Neural cell (in vitro differentiated cells): ENCODE results near the gene GGT6. TPM values are rescaled to one million over a fixed set of nuclear protein-coding genes. Genes with fewer than 3 reads are reported as not detected.

Source experiments
- H2AFZ ChIP-seq: fragments of 200-600, 300-800 bp; sonication (generic), shearing (Covaris generic); 2 replicates; pipeline ENCODE4 v1.6.0; 2014; ENCODE audit warnings: low read depth, mild to moderate bottlenecking, antibody characterized with exemption, low read length, moderate library complexity
- H3F3A ChIP-seq: fragments of 200-600 bp; shearing (Covaris generic); 2 replicates; pipeline ENCODE4 v1.6.1; 2016; ENCODE audit warnings: mild to moderate bottlenecking, moderate library complexity, mixed read lengths, antibody characterized with exemption, low read length; ENCODE audit not compliant: insufficient read depth, poor library complexity, severe bottlenecking
- H3K27ac ChIP-seq: fragments of 200-600, 300-800 bp; sonication (generic), shearing (Covaris generic); 2 replicates; pipeline ENCODE4 v1.5.1; 2014; ENCODE audit warnings: mild to moderate bottlenecking, low read length, moderate library complexity
- H3K27me3 ChIP-seq: fragments of 300-800, 200-600 bp; sonication (generic), shearing (Covaris generic); 2 replicates; pipeline ENCODE4 v1.6.0; 2014; ENCODE audit warnings: mild to moderate bottlenecking, low read depth, low read length, moderate library complexity; ENCODE audit not compliant: insufficient read depth
- H3K36me3 ChIP-seq: fragments of 300-800, 200-600 bp; sonication (generic), shearing (Covaris generic); 2 replicates; pipeline ENCODE4 v1.5.1; 2014; ENCODE audit warnings: mild to moderate bottlenecking, antibody characterized with exemption, low read length, moderate library complexity; ENCODE audit not compliant: insufficient read depth
- H3K4me2 ChIP-seq: fragments of 300-800, 200-600 bp; sonication (generic), shearing (Covaris generic); 2 replicates; pipeline ENCODE4 v1.6.0; 2014; ENCODE audit warnings: mild to moderate bottlenecking, low read length
- H3K4me3 ChIP-seq: fragments of 300-800, 200-600 bp; sonication (generic), shearing (Covaris generic); 2 replicates; pipeline ENCODE4 v1.5.1; 2014; ENCODE audit warnings: mild to moderate bottlenecking, low read length, moderate library complexity
- H3K79me2 ChIP-seq: fragments of 200-600 bp; shearing (Covaris generic); replicated peaks from 2 replicates; pipeline ENCODE4 v1.6.0; 2014; ENCODE audit warnings: mild to moderate bottlenecking, low read length, moderate library complexity; ENCODE audit not compliant: insufficient read depth
- H3K9ac ChIP-seq: fragments of 300-800, 200-600 bp; sonication (generic), shearing (Covaris generic); 2 replicates; pipeline ENCODE4 v1.6.1; 2016; ENCODE audit warnings: mild to moderate bottlenecking, low read length, mixed read lengths
- H3K9me2 ChIP-seq: fragments of 200-600 bp; shearing (Covaris generic); 2 replicates; pipeline ENCODE4 v1.6.1; 2016; ENCODE audit warnings: mild to moderate bottlenecking, low read length, mixed read lengths; ENCODE audit not compliant: insufficient read depth
- H3K9me3 ChIP-seq: fragments of 200-600, 300-800 bp; sonication (generic), shearing (Covaris generic); 2 replicates; pipeline ENCODE4 v1.6.1; 2016; ENCODE audit warnings: mild to moderate bottlenecking, mixed run types, low read length, moderate library complexity, mixed read lengths
- H4K20me1 ChIP-seq: fragments of 200-600 bp; shearing (Covaris generic); 2 replicates; pipeline ENCODE4 v1.6.1; 2016; ENCODE audit warnings: mild to moderate bottlenecking, mixed run types; ENCODE audit not compliant: insufficient read depth
- EP300 ChIP-seq: fragments of 450-650 bp; conservative IDR thresholded peaks from 2 replicates; pipeline ENCODE4 v1.6.1; 2014; ENCODE audit warnings: antibody characterized with exemption, mild to moderate bottlenecking, moderate library complexity; ENCODE audit not compliant: poor library complexity, severe bottlenecking
- EZH2 ChIP-seq: fragments of 200-600, 300-800 bp; shearing (Covaris generic), sonication (generic); IDR thresholded peaks from 2 replicates; pipeline ENCODE4 v1.6.1; 2014; ENCODE audit warnings: antibody characterized with exemption, low read length, borderline replicate concordance, mild to moderate bottlenecking; ENCODE audit not compliant: insufficient read depth, poor library complexity, severe bottlenecking
- MXI1 ChIP-seq: fragments of 450-650 bp; conservative IDR thresholded peaks from 2 replicates; pipeline ENCODE4 v1.6.1; 2014; ENCODE audit warnings: antibody characterized with exemption, mild to moderate bottlenecking; ENCODE audit not compliant: poor library complexity, severe bottlenecking
- POLR2AphosphoS5 ChIP-seq: IDR thresholded peaks from 2 replicates; pipeline ENCODE4 v1.6.1; 2012
- RAD21 ChIP-seq: fragments of 450-650 bp; conservative IDR thresholded peaks from 2 replicates; pipeline ENCODE4 v1.6.1; 2014; ENCODE audit warnings: antibody characterized with exemption, mild to moderate bottlenecking, moderate library complexity
- SMC3 ChIP-seq: fragments of 450-650 bp; conservative IDR thresholded peaks from 2 replicates; pipeline ENCODE4 v1.6.1; 2014; ENCODE audit warnings: antibody characterized with exemption, mild to moderate bottlenecking, moderate library complexity; ENCODE audit not compliant: poor library complexity
- TAF1 ChIP-seq: IDR thresholded peaks from 2 replicates; pipeline ENCODE4 v1.6.1; 2012; ENCODE audit warnings: low read depth
- polyA plus RNA-seq: library from polyadenylated mRNA; depleted of rRNA; stranded (reverse); fragments of >200 nt; gene quantifications from 2 replicates; pipeline ENCODE4 v1.2.3, GENCODE V29; 2014
- TF ChIP-seq, protein P1 (sequence below): IDR thresholded peaks from 2 replicates; pipeline ENCODE4 v1.6.1; 2012; ENCODE audit warnings: borderline replicate concordance
- TF ChIP-seq, protein P2 (sequence below): fragments of 450-650 bp; IDR thresholded peaks from 2 replicates; pipeline ENCODE4 v1.5.1; 2014; ENCODE audit warnings: antibody characterized with exemption, mild to moderate bottlenecking, moderate library complexity; ENCODE audit not compliant: poor library complexity, severe bottlenecking

Gene GGT6
- polyA plus RNA-seq, 1 donor from 2014 or later: not detected

DNA sequence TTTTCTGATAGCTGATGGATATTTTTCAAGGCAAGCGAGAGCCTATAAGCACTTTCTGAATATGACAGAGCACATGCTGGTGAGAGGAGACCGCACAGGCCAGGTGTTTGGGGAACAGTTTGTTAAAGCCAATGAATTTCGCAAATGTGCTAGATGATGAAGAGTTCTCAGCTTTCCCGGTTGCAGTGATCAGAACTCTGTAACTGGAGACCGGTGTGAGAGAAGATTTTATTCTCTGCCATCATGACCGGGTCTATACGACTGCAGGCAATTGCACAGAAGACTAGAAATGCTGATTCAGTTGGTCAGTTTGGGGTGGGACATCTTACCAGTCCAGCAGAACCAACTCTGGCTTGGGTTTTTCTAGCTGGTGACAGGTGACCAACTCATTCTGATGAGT is 49.4 kb upstream of the GGT6 start:
- Histone ChIP-seq H3K4me3 (no peak overlapping the region), H3K9me2 (no peaks in the 10 kb centered on the region), H3K79me2 (no peaks in the 10 kb centered on the region), H3F3A (no peaks in the 10 kb centered on the region), H3K27ac (no peak overlapping the region), H3K9ac (no peak overlapping the region), H3K36me3 (no peaks in the 10 kb centered on the region), H3K27me3 (no peaks in the 10 kb centered on the region), H4K20me1 (no peaks in the 10 kb centered on the region), H3K4me2 (no peak overlapping the region), H2AFZ (no peak overlapping the region), H3K9me3 (no peaks in the 10 kb centered on the region)
- TF ChIP-seq TAF1: no peak
- TF ChIP-seq EZH2: no peak
- no peak for TF ChIP-seq POLR2AphosphoS5
- TF ChIP-seq, protein P1, sequence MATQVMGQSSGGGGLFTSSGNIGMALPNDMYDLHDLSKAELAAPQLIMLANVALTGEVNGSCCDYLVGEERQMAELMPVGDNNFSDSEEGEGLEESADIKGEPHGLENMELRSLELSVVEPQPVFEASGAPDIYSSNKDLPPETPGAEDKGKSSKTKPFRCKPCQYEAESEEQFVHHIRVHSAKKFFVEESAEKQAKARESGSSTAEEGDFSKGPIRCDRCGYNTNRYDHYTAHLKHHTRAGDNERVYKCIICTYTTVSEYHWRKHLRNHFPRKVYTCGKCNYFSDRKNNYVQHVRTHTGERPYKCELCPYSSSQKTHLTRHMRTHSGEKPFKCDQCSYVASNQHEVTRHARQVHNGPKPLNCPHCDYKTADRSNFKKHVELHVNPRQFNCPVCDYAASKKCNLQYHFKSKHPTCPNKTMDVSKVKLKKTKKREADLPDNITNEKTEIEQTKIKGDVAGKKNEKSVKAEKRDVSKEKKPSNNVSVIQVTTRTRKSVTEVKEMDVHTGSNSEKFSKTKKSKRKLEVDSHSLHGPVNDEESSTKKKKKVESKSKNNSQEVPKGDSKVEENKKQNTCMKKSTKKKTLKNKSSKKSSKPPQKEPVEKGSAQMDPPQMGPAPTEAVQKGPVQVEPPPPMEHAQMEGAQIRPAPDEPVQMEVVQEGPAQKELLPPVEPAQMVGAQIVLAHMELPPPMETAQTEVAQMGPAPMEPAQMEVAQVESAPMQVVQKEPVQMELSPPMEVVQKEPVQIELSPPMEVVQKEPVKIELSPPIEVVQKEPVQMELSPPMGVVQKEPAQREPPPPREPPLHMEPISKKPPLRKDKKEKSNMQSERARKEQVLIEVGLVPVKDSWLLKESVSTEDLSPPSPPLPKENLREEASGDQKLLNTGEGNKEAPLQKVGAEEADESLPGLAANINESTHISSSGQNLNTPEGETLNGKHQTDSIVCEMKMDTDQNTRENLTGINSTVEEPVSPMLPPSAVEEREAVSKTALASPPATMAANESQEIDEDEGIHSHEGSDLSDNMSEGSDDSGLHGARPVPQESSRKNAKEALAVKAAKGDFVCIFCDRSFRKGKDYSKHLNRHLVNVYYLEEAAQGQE: no peak
- TF ChIP-seq SMC3: no peak

DNA sequence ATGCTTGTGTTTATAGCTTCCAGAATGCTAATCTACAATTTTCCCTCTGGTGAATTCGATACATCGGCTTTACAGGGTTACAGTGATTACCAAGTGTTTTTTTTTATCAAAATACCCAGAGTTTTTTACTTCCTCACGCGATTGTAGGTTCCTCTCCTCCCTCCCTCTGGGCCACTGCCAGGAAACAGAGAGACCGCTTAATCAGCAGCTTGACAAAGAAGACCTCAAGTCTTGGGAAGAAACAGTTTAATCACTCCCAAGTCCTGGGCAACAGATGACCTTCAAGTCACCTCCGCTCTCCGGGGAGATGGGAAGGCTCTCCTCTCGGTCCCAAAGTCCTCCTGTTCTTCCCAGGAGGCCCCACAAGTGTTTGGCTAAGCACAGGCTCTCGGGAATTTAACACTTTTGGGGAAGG is 47.4 kb upstream of the GGT6 start:
- H3K36me3 ChIP-seq: no peaks in the 10 kb centered on the region
- no peak overlapping the region for H3K27ac ChIP-seq
- H3K4me2 ChIP-seq: no peak overlapping the region
- H3K9me3 ChIP-seq: no peaks in the 10 kb centered on the region
- no peaks in the 10 kb centered on the region for H3K9me2 ChIP-seq
- no peaks in the 10 kb centered on the region for H3K79me2 ChIP-seq
- no peaks in the 10 kb centered on the region for H4K20me1 ChIP-seq
- no peak overlapping the region for H3K4me3 ChIP-seq
- H3K27me3 ChIP-seq: no peaks in the 10 kb centered on the region
- H3F3A ChIP-seq: no peaks in the 10 kb centered on the region
- no peak for TF ChIP-seq RAD21
- TF ChIP-seq EP300: no peak
- TF ChIP-seq TAF1: no peak
- TF ChIP-seq, protein P1: no peak
- no peak for TF ChIP-seq EZH2
- TF ChIP-seq SMC3: no peak
- TF ChIP-seq, protein P2, sequence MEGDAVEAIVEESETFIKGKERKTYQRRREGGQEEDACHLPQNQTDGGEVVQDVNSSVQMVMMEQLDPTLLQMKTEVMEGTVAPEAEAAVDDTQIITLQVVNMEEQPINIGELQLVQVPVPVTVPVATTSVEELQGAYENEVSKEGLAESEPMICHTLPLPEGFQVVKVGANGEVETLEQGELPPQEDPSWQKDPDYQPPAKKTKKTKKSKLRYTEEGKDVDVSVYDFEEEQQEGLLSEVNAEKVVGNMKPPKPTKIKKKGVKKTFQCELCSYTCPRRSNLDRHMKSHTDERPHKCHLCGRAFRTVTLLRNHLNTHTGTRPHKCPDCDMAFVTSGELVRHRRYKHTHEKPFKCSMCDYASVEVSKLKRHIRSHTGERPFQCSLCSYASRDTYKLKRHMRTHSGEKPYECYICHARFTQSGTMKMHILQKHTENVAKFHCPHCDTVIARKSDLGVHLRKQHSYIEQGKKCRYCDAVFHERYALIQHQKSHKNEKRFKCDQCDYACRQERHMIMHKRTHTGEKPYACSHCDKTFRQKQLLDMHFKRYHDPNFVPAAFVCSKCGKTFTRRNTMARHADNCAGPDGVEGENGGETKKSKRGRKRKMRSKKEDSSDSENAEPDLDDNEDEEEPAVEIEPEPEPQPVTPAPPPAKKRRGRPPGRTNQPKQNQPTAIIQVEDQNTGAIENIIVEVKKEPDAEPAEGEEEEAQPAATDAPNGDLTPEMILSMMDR: no peak
- no peak for TF ChIP-seq POLR2AphosphoS5
- no peak for TF ChIP-seq MXI1
- H3K9ac ChIP-seq: no peak overlapping the region
- no peak overlapping the region for H2AFZ ChIP-seq
